Peyer's patch (tissue), 4 donors: Measurements from ENCODE around the gene CACNA1H. TPM values are rescaled to one million over a fixed set of nuclear protein-coding genes. Genes with fewer than 3 reads are reported as not detected.
"Not testable (repeated sequence)": the region's sequence is repeated elsewhere in the genome, so short reads cannot be mapped to it uniquely, and the experiment has no call there.

Experiments used
- DNase-seq, 3 donors: peaks; one replicate each; pipeline ENCODE4 v3.0.0-alpha.2; 2017 to 2019
- H3K27ac ChIP-seq, 4 donors: fragments of 200-600 bp; sonication (generic); one replicate each; pipeline ENCODE4 v1.5.1; 2016 to 2019
- H3K27me3 ChIP-seq, 2 donors: fragments of 200-600 bp; sonication (generic); one replicate each; pipeline ENCODE4 v1.5.1; 2019
- H3K36me3 ChIP-seq, 3 donors: fragments of 200-600 bp; sonication (generic); one replicate each; pipeline ENCODE4 v1.5.1; 2016 to 2019
- H3K4me1 ChIP-seq, 4 donors: fragments of 200-600 bp; sonication (generic); one replicate each; pipeline ENCODE4 v1.5.1; 2016 to 2019
- H3K4me3 ChIP-seq, 4 donors: fragments of 200-600 bp; sonication (generic); 1 replicate in 3 of 4; 2 replicates in 1 of 4; pipeline ENCODE4 v1.5.1; 2016 to 2019; ENCODE audit warnings: mild to moderate bottlenecking in 1 of 4
- H3K9me3 ChIP-seq, 4 donors: fragments of 200-600 bp; sonication (generic); one replicate each; pipeline ENCODE4 v1.5.1; 2016 to 2019; ENCODE audit warnings: mild to moderate bottlenecking in 1 of 4
- CTCF ChIP-seq, 6 experiments: fragments of 450-650 bp in 4 of 6; fragments of 200-600 bp in 2 of 6; sonication (generic) in 1 of 6; IDR thresholded peaks; one replicate each; pipeline ENCODE4 v1.5.1; 2017 to 2019; ENCODE audit warnings: antibody characterized with exemption in 6 of 6, mild to moderate bottlenecking in 3 of 6, moderate library complexity in 1 of 6
- POLR2A ChIP-seq, 2 donors: fragments of 450-650 bp; IDR thresholded peaks; one replicate each; pipeline ENCODE4 v1.5.1; 2017; ENCODE audit warnings: antibody characterized with exemption in 2 of 2, mild to moderate bottlenecking in 2 of 2, moderate library complexity in 2 of 2
- total RNA-seq, 4 donors: library from RNA; depleted of rRNA; stranded (reverse); fragments of >200 nt; gene quantifications; one replicate each; pipeline ENCODE4 v1.1.0, GENCODE V29; 2016

The CACNA1H gene
- total RNA-seq, 4 donors from 2014 or later, result 4.0 to 28.9 (median 9.7) TPM

DNA sequence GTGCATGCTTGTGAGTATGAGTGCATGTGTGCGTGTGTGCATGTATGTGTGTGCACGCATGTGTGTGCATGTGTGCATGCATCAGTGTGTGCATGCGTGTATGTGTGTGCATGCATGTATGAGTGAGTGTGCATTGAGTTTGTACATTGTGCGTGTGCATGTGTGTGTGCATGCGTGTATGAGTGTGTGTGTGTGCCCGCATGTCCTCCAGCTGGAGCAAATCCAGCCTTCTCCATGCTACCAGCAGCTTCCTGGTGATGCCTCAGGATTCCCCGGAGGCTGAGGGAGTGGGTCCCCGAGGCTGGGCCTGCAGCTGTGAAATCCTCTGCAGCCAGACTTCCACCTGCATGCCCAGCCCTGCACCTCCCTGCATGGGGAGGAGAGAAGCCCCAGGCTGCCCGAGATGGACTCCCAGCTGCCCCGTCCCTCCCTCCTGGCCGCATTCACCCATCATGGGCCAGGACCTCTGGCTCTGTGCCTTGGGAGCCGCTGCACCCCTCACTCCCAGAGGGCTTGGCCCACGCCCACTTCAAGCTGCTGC lies 112.3 kb downstream of the CACNA1H start:
- peaks cover 0 to 6% of the 10 kb centered on the region in 2 donors for H3K27me3 ChIP-seq
- TF ChIP-seq POLR2A (IDR thresholded peaks at IDR 0.05), result no peak
- no peak for TF ChIP-seq CTCF (IDR thresholded peaks at IDR 0.05)
- no peak for DNase-seq
- no peak overlapping the region for H3K4me3 ChIP-seq
- no peaks in the 10 kb centered on the region for H3K4me1 ChIP-seq
- H3K9me3 ChIP-seq, result no peaks in the 10 kb centered on the region
- no peaks in the 10 kb centered on the region for H3K36me3 ChIP-seq
- H3K27ac ChIP-seq, result no peak overlapping the region

DNA sequence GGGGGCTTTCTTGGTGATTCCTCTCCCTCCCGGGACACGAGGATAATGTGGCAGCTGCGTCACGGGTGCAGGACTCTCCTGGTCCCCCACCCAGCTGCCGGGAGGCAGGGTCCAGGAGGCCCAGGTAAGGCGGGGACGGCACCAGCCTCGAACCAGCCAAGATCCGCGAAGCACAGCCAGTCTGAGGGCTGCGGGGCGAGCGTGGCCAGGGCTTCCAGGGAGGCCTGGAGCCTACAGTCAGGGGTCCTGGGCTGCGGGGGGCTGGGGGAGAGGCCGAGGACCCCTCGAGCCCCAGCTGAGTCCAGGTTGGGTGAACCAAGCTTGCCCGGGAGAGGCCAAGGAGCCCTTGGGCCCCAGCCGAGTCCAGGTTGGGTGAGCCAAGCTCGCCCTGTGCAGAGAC lies 112.9 kb downstream of the CACNA1H start:
- Histone ChIP-seq H3K4me3 (no peak overlapping the region), H3K27ac (no peak overlapping the region), H3K9me3 (no peaks in the 10 kb centered on the region), H3K4me1 (no peaks in the 10 kb centered on the region), H3K36me3 (no peaks in the 10 kb centered on the region), H3K27me3 (peaks cover 0 to 6% of the 10 kb centered on the region in 2 donors)
- TF ChIP-seq POLR2A (IDR thresholded peaks at IDR 0.05) (no peak), CTCF (IDR thresholded peaks at IDR 0.05) (no peak)
- no peak for DNase-seq

- H3K4me3 ChIP-seq, result not testable (repeated sequence)
Measured at GRCh38 chr16:1269418-1269817, 116.5 kb downstream of the CACNA1H start.

GRCh38 chr16:1271380-1271723 lies 118.4 kb downstream of the CACNA1H start:
- H3K27ac ChIP-seq, result no peak overlapping the region
- no peak for DNase-seq

More at GRCh38 chr16:1269418-1269817, 116.5 kb downstream of the CACNA1H start:
- not testable (repeated sequence) for H3K27me3 ChIP-seq, DNase-seq, H3K9me3 ChIP-seq, H3K27ac ChIP-seq, H3K36me3 ChIP-seq
- H3K4me1 ChIP-seq, result peaks cover 0 to 12% (median 4%) of the 10 kb centered on the region in 4 donors

More at GRCh38 chr16:1271380-1271723, 118.4 kb downstream of the CACNA1H start:
- peaks cover 0 to 12% (median 4%) of the 10 kb centered on the region in 4 donors for H3K4me1 ChIP-seq
- no peaks in the 10 kb centered on the region for H3K36me3 ChIP-seq
- no peaks in the 10 kb centered on the region for H3K9me3 ChIP-seq
- no peaks in the 10 kb centered on the region for H3K27me3 ChIP-seq
- TF ChIP-seq CTCF (IDR thresholded peaks at IDR 0.05) (no peak), POLR2A (IDR thresholded peaks at IDR 0.05) (no peak)
- no peak overlapping the region for H3K4me3 ChIP-seq

Other genes with a start within 250 kb of the CACNA1H start
- gene LMF1, start 182.1 kb upstream of the CACNA1H start, total RNA-seq, result 10 to 100 TPM; 16.3 to 85.4 (median 54.6) TPM
- 1 to 10 TPM in 2 of 4 donors, under 1 TPM in 1, not detected in 1; 0.27 to 3.3 (median 1.1) TPM for gene SOX8, start 171.3 kb upstream of the CACNA1H start, total RNA-seq
- 1 to 10 TPM in 2 of 4 donors, not detected in 2; 1.5 to 2.1 TPM for gene SSTR5, start 80.4 kb upstream of the CACNA1H start, total RNA-seq
- gene C1QTNF8, start 56.9 kb upstream of the CACNA1H start, total RNA-seq, result not detected
- gene TPSG1, start 72.2 kb downstream of the CACNA1H start, total RNA-seq, result 10 to 100 TPM; 16.4 to 44.6 (median 29.5) TPM
- gene TPSB2, start 77.1 kb downstream of the CACNA1H start, total RNA-seq, result 10 to 100 TPM; 14.9 to 89.7 (median 50.4) TPM
- 100 to 1,000 TPM in 1 of 4 donors, 10 to 100 TPM in 3; 23.8 to 130 (median 59.4) TPM for gene TPSAB1, start 87.6 kb downstream of the CACNA1H start, total RNA-seq
- 10 to 100 TPM in 3 of 4 donors, not detected in 1; 10.3 to 61.1 (median 24.1) TPM for gene TPSD1, start 103.0 kb downstream of the CACNA1H start, total RNA-seq
- 100 to 1,000 TPM in 3 of 4 donors, 10 to 100 TPM in 1; 54.1 to 119 (median 107) TPM for gene UBE2I, start 156.5 kb downstream of the CACNA1H start, total RNA-seq
- 100 to 1,000 TPM in 1 of 4 donors, 10 to 100 TPM in 3; 17.9 to 160 (median 29.0) TPM for gene BAIAP3, start 180.5 kb downstream of the CACNA1H start, total RNA-seq
- 10 to 100 TPM; 48.2 to 62.3 (median 53.6) TPM for gene TSR3, start 198.8 kb downstream of the CACNA1H start, total RNA-seq
- 10 to 100 TPM; 51.1 to 83.3 (median 65.0) TPM for gene GNPTG, start 198.8 kb downstream of the CACNA1H start, total RNA-seq